ENCODE results near the gene RPS21. TPM values are rescaled to one million over a fixed set of nuclear protein-coding genes. Genes with fewer than 3 reads are reported as not detected.

The RPS21 gene
- total and polyA plus RNA-seq, 10 of the 15 experiments (the other 5 are each of a cell fraction or from before 2014, with no cell fraction given), result 1,474 to 4,987 (median 2,439) TPM

- TF ChIP-seq CEBPB (IDR thresholded peaks at IDR 0.05; ENCODE audit: borderline replicate concordance in 1 of 2, low read depth in 2 of 2, low read length in 2 of 2) (no peak), ESRRA (IDR thresholded peaks at IDR 0.05; ENCODE audit: low read length) (no peak)
Measured at GRCh38 chr20:62402456-62403150, 15.7 kb downstream of the RPS21 start (continued).

GRCh38 chr20:62403331-62403730, 16.4 kb downstream of the RPS21 start:
- H3K4me1 ChIP-seq (ENCODE audit: control insufficient read depth, insufficient read depth, low read length), result peaks cover 9% of the 10 kb centered on the region
- H3K79me2 ChIP-seq (ENCODE audit: control insufficient read depth, insufficient read depth, low read length), result peaks cover 14% of the 10 kb centered on the region
- no TSS peak for BruUV-seq (replicated peaks)
- intact Hi-C loops (cut with micrococcal nuclease; ENCODE audit: unreplicated experiment) (no loop called here), in situ Hi-C loops (cut with MboI) (no loop called here)
- no peak overlapping the region for H3K4me3 ChIP-seq
- CTCF ChIA-PET, result no interaction called here
- no peak for ATAC-seq
- POLR2A ChIA-PET, result no interaction called here
- SMC1A ChIA-PET (ENCODE audit: uncharacterized antibody, unreplicated experiment), result no interaction called here
- no peak overlapping the region for H2AFZ ChIP-seq (ENCODE audit: control insufficient read depth, low read depth, low read length)
- no peak for FAIRE-seq
- H3K27ac ChIP-seq (ENCODE audit: control insufficient read depth, insufficient read depth), result no peak overlapping the region
- DNase-seq (ENCODE audit: low read depth, low spot score), result no peak
- peaks cover 0 to 5% of the 10 kb centered on the region in 2 experiments; a peak in 2 of 4 replicates for H3K36me3 ChIP-seq (ENCODE audit: control insufficient read depth in 2 of 2, insufficient read depth in 2 of 2, low read length in 1 of 2)
- RAD21 ChIA-PET (ENCODE audit: unreplicated experiment), result no interaction called here
- H3K27me3 ChIP-seq (replicated peaks in 1 of 2; ENCODE audit: control insufficient read depth in 2 of 2, insufficient read depth in 2 of 2, low read length in 1 of 2), result no peaks in the 10 kb centered on the region
- H3K9me3 ChIP-seq (replicated peaks; ENCODE audit: control insufficient read depth, insufficient read depth, low read length), result no peaks in the 10 kb centered on the region; the same call in 2 of the 3 replicates
- no peaks in the 10 kb centered on the region; the same call in 1 of the 2 replicates for H4K20me1 ChIP-seq (ENCODE audit: control insufficient read depth, insufficient read depth)
- no peak overlapping the region for H3K9ac ChIP-seq (ENCODE audit: control insufficient read depth, insufficient read depth, low read length)
- no peak overlapping the region for H3K4me2 ChIP-seq (ENCODE audit: control insufficient read depth, insufficient read depth)
- 96% methylated on average over 13 of the region's 13 CpGs for WGBS (ENCODE audit: insufficient coverage, insufficient replicate concordance, low lambda C conversion rate, missing lambda C conversion rate)
- TF ChIP-seq ZNF207 (IDR thresholded peaks at IDR 0.05; ENCODE audit: borderline replicate concordance) (no peak), MLLT1 (IDR thresholded peaks at IDR 0.05) (no peak), CBFB (IDR thresholded peaks at IDR 0.05; ENCODE audit: low read depth) (no peak), SUZ12 (IDR thresholded peaks at IDR 0.05; ENCODE audit: unreplicated experiment) (no peak), HDAC6 (IDR thresholded peaks at IDR 0.05; ENCODE audit: unreplicated experiment) (no peak), SMC3 (IDR thresholded peaks at IDR 0.05; ENCODE audit: borderline replicate concordance, low read length) (no peak), RFX5 (IDR thresholded peaks at IDR 0.05; ENCODE audit: low read depth, low read length) (no peak), BCLAF1 (IDR thresholded peaks at IDR 0.05) (no peak), USF2 (IDR thresholded peaks at IDR 0.05; ENCODE audit: borderline replicate concordance, low read depth, low read length) (no peak), PBX3 (IDR thresholded peaks at IDR 0.05; ENCODE audit: insufficient replicate concordance, low read depth, low read length) (no peak), CTCF (IDR thresholded peaks at IDR 0.05 in 2 of 3, conservative IDR thresholded peaks at IDR 0.05 in 1 of 3; ENCODE audit: control insufficient read depth in 2 of 3, extremely low read depth in 1 of 3, insufficient read depth in 1 of 3, low read depth in 3 of 3, low read length in 3 of 3) (no peak)
